T-helper 1 cell treated with Interleukin-12 subunit alpha and Interleukin-12 subunit beta and Interleukin-4 antibody, amounts not matched to agents 30 μg/mL and 1 μg/mL, for 36 hours (primary cell): Measurements from ENCODE around the gene GC.
"Not testable (repeated sequence)": the region's sequence is repeated elsewhere in the genome, so short reads cannot be mapped to it uniquely, and the experiment has no call there.

Source experiments
- H3K27ac Mint-ChIP-seq: one replicate; pipeline ENCODE4 v1.8.0; 2021; ENCODE audit warnings: mild to moderate bottlenecking, mixed read lengths
- H3K27me3 Mint-ChIP-seq: one replicate; pipeline ENCODE4 v1.8.0; 2021; ENCODE audit warnings: low read depth, mixed read lengths
- H3K36me3 Mint-ChIP-seq: one replicate; pipeline ENCODE4 v1.8.0; 2021; ENCODE audit warnings: low read depth, mixed read lengths
- H3K4me1 Mint-ChIP-seq: one replicate; pipeline ENCODE4 v1.8.0; 2021; ENCODE audit warnings: low read depth, mixed read lengths
- H3K4me3 Mint-ChIP-seq: one replicate; pipeline ENCODE4 v1.8.0; 2021; ENCODE audit warnings: mild to moderate bottlenecking, moderate library complexity, mixed read lengths
- H3K9me3 Mint-ChIP-seq: one replicate; pipeline ENCODE4 v1.8.0; 2021; ENCODE audit warnings: mixed read lengths

The GC gene

DNA sequence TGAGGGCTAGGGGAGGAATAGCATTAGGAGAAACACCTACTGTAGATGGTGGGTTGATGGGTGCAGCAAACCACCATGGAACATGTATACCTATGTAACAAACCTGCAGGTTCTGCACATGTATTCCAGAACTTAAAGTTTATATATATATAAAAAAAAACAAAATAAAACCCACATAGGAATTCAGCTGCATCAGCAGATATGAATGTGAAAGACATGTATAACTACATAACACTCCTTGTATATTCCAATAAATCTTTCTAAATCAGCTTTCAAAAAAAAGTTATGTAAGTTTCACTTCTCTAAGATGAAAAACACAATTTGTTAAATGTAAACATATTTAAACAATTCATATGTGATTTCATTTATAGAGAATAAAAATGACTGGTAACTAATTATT lies 6.0 kb downstream of the GC start:
- Mint-ChIP-seq H3K4me1 (no peaks in the 10 kb centered on the region), H3K27me3 (no peaks in the 10 kb centered on the region), H3K27ac (no peak overlapping the region), H3K9me3 (no peaks in the 10 kb centered on the region), H3K4me3 (no peak overlapping the region), H3K36me3 (no peaks in the 10 kb centered on the region)

GRCh38 chr4:71775449-71775848 lies 8.4 kb downstream of the GC start:
- H3K4me3 Mint-ChIP-seq: no peak overlapping the region
- no peaks in the 10 kb centered on the region for H3K4me1 Mint-ChIP-seq
- H3K27ac Mint-ChIP-seq: no peak overlapping the region

GRCh38 chr4:71774136-71774535 lies 9.7 kb downstream of the GC start:
- Mint-ChIP-seq H3K9me3 (no peaks in the 10 kb centered on the region), H3K27ac (no peak overlapping the region)

More at GRCh38 chr4:71775449-71775848, 8.4 kb downstream of the GC start:
- H3K36me3 Mint-ChIP-seq: no peaks in the 10 kb centered on the region
- no peaks in the 10 kb centered on the region for H3K27me3 Mint-ChIP-seq
- no peaks in the 10 kb centered on the region for H3K9me3 Mint-ChIP-seq

GRCh38 chr4:71773004-71773403 lies 10.9 kb downstream of the GC start:
- H3K27me3 Mint-ChIP-seq: no peaks in the 10 kb centered on the region
- H3K27ac Mint-ChIP-seq: no peak overlapping the region
- H3K4me3 Mint-ChIP-seq: no peak overlapping the region
- H3K9me3 Mint-ChIP-seq: no peaks in the 10 kb centered on the region
- no peaks in the 10 kb centered on the region for H3K4me1 Mint-ChIP-seq
- H3K36me3 Mint-ChIP-seq: no peaks in the 10 kb centered on the region

More at GRCh38 chr4:71774136-71774535, 9.7 kb downstream of the GC start:
- Mint-ChIP-seq H3K4me3 (no peak overlapping the region), H3K36me3 (no peaks in the 10 kb centered on the region), H3K27me3 (no peaks in the 10 kb centered on the region), H3K4me1 (no peaks in the 10 kb centered on the region)

- Mint-ChIP-seq H3K9me3 (no peaks in the 10 kb centered on the region), H3K36me3 (no peaks in the 10 kb centered on the region), H3K27ac (no peak overlapping the region), H3K4me3 (no peak overlapping the region), H3K27me3 (no peaks in the 10 kb centered on the region), H3K4me1 (no peaks in the 10 kb centered on the region)
Measured at GRCh38 chr4:71772592-71772991, 11.3 kb downstream of the GC start.

- H3K27ac Mint-ChIP-seq: no peak overlapping the region
- no peak overlapping the region for H3K4me3 Mint-ChIP-seq
- H3K4me1 Mint-ChIP-seq: no peaks in the 10 kb centered on the region
- no peaks in the 10 kb centered on the region for H3K36me3 Mint-ChIP-seq
- no peaks in the 10 kb centered on the region for H3K9me3 Mint-ChIP-seq
- no peaks in the 10 kb centered on the region for H3K27me3 Mint-ChIP-seq
Measured at GRCh38 chr4:71771613-71772012, 12.3 kb downstream of the GC start.

GRCh38 chr4:71769434-71769833 lies 14.4 kb downstream of the GC start:
- H3K4me3 Mint-ChIP-seq: no peak overlapping the region
- no peak overlapping the region for H3K27ac Mint-ChIP-seq
- no peaks in the 10 kb centered on the region for H3K27me3 Mint-ChIP-seq
- H3K4me1 Mint-ChIP-seq: no peaks in the 10 kb centered on the region
- no peaks in the 10 kb centered on the region for H3K36me3 Mint-ChIP-seq
- no peaks in the 10 kb centered on the region for H3K9me3 Mint-ChIP-seq

GRCh38 chr4:71768123-71768522 lies 15.8 kb downstream of the GC start:
- Mint-ChIP-seq H3K4me1 (no peaks in the 10 kb centered on the region), H3K4me3 (no peak overlapping the region), H3K36me3 (no peaks in the 10 kb centered on the region), H3K27me3 (no peaks in the 10 kb centered on the region), H3K9me3 (no peaks in the 10 kb centered on the region), H3K27ac (no peak overlapping the region)

DNA sequence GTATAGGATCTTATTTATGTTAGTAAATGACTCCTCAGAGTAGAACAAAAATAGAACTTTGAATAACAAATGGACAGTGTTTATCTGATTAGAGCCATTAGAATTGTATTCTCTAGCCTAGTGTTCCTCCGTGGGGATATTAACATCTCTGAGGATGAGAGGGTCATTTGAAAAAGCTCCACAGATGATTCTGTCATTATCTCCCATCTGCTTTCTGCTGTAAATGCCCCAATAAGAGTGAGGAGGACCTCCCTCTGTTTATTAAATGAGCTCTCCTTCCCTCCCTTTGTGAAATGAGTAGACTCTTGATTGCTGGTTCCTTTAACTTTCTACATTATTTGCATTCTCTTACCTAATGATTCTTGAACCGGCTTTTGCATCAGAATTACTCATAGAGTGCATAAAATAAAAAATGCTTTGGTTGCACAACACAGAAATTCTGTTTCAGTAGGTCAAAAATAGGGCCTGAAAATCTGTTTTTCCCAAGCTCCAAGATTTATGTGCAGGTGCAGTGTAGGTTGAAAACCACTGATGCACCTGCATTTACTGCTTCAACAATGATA lies 18.0 kb downstream of the GC start:
- Mint-ChIP-seq H3K27ac (no peak overlapping the region), H3K4me3 (no peak overlapping the region), H3K9me3 (no peaks in the 10 kb centered on the region), H3K4me1 (no peaks in the 10 kb centered on the region), H3K36me3 (no peaks in the 10 kb centered on the region), H3K27me3 (no peaks in the 10 kb centered on the region)

DNA sequence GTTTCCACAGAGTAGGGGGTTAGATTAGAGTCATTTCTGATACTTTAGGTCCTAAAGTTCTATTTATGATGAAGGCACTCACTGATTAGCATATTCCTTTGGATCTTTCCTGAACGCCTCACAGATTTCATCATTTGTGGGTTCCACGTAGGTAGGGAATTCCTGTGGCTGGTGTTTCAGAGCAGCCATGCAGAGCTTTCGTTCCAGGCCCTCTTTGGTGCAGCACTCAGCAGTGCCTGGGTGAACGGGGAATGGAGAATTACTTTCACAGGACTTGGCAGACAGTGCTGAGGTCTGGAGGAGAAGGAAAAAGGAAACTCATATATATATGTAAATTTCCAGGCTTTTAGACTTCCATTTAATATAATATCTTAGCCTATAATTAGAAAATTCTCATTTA lies 18.5 kb downstream of the GC start:
- no peaks in the 10 kb centered on the region for H3K36me3 Mint-ChIP-seq
- H3K4me1 Mint-ChIP-seq: no peaks in the 10 kb centered on the region
- no peak overlapping the region for H3K27ac Mint-ChIP-seq
- H3K9me3 Mint-ChIP-seq: no peaks in the 10 kb centered on the region
- H3K27me3 Mint-ChIP-seq: no peaks in the 10 kb centered on the region
- no peak overlapping the region for H3K4me3 Mint-ChIP-seq

DNA sequence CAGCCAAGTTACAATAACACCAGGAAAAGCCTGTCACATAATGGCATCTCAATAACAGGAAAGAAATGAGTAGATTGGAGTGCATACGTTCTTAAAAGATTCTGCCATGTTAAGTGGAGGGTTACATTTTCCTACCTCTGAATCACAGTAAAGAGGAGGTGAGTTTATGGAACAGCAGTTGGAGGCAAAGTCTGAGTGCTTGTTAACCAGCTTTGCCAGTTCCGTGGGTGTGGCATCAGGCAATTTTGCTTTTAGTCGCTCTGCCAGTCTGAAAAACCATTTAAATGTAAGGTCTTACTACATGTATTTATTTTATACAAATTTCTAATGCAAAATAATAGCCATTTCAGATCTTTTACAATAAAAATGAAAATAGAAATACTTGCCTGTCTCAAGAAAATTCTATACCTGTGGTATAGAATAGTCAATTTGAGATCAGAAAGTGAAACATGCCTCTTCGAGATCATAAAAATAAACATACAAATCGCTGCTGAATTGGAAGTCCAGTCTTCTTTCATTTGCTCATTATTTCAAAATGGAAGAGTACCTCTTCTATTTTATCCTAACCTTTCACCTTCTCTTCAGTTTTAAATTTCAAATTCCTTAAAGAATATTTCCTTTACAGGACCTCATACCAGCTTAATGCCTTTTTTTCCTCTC lies 31.4 kb downstream of the GC start:
- H3K9me3 Mint-ChIP-seq: no peaks in the 10 kb centered on the region
- H3K4me1 Mint-ChIP-seq: no peaks in the 10 kb centered on the region
- H3K27ac Mint-ChIP-seq: no peak overlapping the region
- no peak overlapping the region for H3K4me3 Mint-ChIP-seq
- H3K36me3 Mint-ChIP-seq: no peaks in the 10 kb centered on the region
- no peaks in the 10 kb centered on the region for H3K27me3 Mint-ChIP-seq

DNA sequence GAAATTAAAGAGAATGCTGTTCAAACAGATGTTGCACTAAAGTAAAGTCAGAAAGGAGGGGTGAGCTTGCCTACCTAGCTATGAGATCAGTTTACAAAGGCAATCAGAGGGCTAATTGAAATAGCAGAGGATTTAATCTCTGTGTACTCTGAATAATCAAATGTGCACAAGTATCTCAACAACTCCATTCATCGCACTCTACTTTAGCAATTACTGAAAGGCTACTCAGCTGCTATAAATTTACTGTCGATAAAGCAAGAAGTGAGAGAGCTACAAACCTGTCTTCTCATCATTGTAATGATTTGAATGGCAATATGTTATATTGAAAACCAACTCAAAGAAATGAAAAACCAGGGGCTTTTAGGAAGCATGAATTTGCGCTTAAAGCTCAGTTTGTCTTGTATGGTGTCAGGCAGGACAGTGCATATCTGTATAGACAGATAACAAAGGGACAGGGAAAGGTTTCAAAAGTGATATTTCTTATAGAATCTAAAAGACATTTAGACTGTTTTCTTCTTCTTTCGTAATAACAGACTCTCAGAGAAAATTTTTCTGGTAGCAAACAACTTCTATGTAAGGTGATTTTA lies 34.8 kb downstream of the GC start:
- no peaks in the 10 kb centered on the region for H3K9me3 Mint-ChIP-seq
- H3K27ac Mint-ChIP-seq: no peak overlapping the region
- no peaks in the 10 kb centered on the region for H3K36me3 Mint-ChIP-seq
- no peaks in the 10 kb centered on the region for H3K4me1 Mint-ChIP-seq
- no peaks in the 10 kb centered on the region for H3K27me3 Mint-ChIP-seq
- no peak overlapping the region for H3K4me3 Mint-ChIP-seq

DNA sequence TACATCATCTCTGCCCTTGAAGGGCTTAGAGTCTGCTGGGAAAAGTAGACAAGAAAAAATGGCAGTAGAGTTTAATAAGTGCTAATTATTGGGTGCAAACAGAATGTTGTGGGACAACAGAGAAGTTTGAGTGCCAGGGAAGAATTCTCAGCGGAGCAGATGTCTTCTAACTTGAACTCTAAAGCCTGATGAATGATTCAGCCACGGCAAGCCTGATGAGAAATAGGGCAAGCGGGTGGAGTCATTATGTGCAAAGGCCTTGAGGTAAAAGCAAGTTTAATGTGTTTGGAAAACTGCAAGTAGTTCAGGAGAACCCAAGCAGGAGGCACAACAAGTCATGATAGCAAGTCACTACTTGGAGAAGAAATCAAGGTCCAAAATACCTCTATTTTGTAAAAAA lies 37.5 kb downstream of the GC start:
- Mint-ChIP-seq H3K9me3 (no peaks in the 10 kb centered on the region), H3K4me1 (no peaks in the 10 kb centered on the region)

GRCh38 chr4:71738782-71739181 lies 45.1 kb downstream of the GC start:
- H3K9me3 Mint-ChIP-seq, H3K27me3 Mint-ChIP-seq, H3K27ac Mint-ChIP-seq, H3K4me1 Mint-ChIP-seq, H3K4me3 Mint-ChIP-seq, H3K36me3 Mint-ChIP-seq: not testable (repeated sequence)

More for the DNA sequence above, 37.5 kb downstream of the GC start:
- Mint-ChIP-seq H3K27ac (no peak overlapping the region), H3K27me3 (no peaks in the 10 kb centered on the region), H3K4me3 (no peak overlapping the region), H3K36me3 (no peaks in the 10 kb centered on the region)

- Mint-ChIP-seq H3K4me3 (no peak overlapping the region), H3K9me3 (no peaks in the 10 kb centered on the region), H3K27me3 (no peaks in the 10 kb centered on the region), H3K4me1 (no peaks in the 10 kb centered on the region), H3K27ac (no peak overlapping the region), H3K36me3 (no peaks in the 10 kb centered on the region)
Measured at GRCh38 chr4:71732706-71733105, 51.2 kb downstream of the GC start.
